Peyer's patch (tissue), 4 donors: ENCODE results near the gene PHF3. TPM values are rescaled to one million over a fixed set of nuclear protein-coding genes. Genes with fewer than 3 reads are reported as not detected.

Experiments used
- DNase-seq, 3 donors: peaks; one replicate each; pipeline ENCODE4 v3.0.0-alpha.2; 2017 to 2019
- H3K27ac ChIP-seq, 4 donors: fragments of 200-600 bp; sonication (generic); one replicate each; pipeline ENCODE4 v1.5.1; 2016 to 2019
- H3K27me3 ChIP-seq, 2 donors: fragments of 200-600 bp; sonication (generic); one replicate each; pipeline ENCODE4 v1.5.1; 2019
- H3K36me3 ChIP-seq, 3 donors: fragments of 200-600 bp; sonication (generic); one replicate each; pipeline ENCODE4 v1.5.1; 2016 to 2019
- H3K4me1 ChIP-seq, 4 donors: fragments of 200-600 bp; sonication (generic); one replicate each; pipeline ENCODE4 v1.5.1; 2016 to 2019
- H3K4me3 ChIP-seq, 4 donors: fragments of 200-600 bp; sonication (generic); 1 replicate in 3 of 4; 2 replicates in 1 of 4; pipeline ENCODE4 v1.5.1; 2016 to 2019; ENCODE audit warnings: mild to moderate bottlenecking in 1 of 4
- H3K9me3 ChIP-seq, 4 donors: fragments of 200-600 bp; sonication (generic); one replicate each; pipeline ENCODE4 v1.5.1; 2016 to 2019; ENCODE audit warnings: mild to moderate bottlenecking in 1 of 4
- POLR2A ChIP-seq, 2 donors: fragments of 450-650 bp; IDR thresholded peaks; one replicate each; pipeline ENCODE4 v1.5.1; 2017; ENCODE audit warnings: antibody characterized with exemption in 2 of 2, mild to moderate bottlenecking in 2 of 2, moderate library complexity in 2 of 2
- total RNA-seq, 4 donors: library from RNA; depleted of rRNA; stranded (reverse); fragments of >200 nt; gene quantifications; one replicate each; pipeline ENCODE4 v1.1.0, GENCODE V29; 2016
- TF ChIP-seq, protein P1 (sequence below), 6 experiments: fragments of 450-650 bp in 4 of 6; fragments of 200-600 bp in 2 of 6; sonication (generic) in 1 of 6; IDR thresholded peaks; one replicate each; pipeline ENCODE4 v1.5.1; 2017 to 2019; ENCODE audit warnings: antibody characterized with exemption in 6 of 6, mild to moderate bottlenecking in 3 of 6, moderate library complexity in 1 of 6

The PHF3 gene
- total RNA-seq, 4 donors from 2014 or later = 62.1 to 150 (median 78.2) TPM

DNA sequence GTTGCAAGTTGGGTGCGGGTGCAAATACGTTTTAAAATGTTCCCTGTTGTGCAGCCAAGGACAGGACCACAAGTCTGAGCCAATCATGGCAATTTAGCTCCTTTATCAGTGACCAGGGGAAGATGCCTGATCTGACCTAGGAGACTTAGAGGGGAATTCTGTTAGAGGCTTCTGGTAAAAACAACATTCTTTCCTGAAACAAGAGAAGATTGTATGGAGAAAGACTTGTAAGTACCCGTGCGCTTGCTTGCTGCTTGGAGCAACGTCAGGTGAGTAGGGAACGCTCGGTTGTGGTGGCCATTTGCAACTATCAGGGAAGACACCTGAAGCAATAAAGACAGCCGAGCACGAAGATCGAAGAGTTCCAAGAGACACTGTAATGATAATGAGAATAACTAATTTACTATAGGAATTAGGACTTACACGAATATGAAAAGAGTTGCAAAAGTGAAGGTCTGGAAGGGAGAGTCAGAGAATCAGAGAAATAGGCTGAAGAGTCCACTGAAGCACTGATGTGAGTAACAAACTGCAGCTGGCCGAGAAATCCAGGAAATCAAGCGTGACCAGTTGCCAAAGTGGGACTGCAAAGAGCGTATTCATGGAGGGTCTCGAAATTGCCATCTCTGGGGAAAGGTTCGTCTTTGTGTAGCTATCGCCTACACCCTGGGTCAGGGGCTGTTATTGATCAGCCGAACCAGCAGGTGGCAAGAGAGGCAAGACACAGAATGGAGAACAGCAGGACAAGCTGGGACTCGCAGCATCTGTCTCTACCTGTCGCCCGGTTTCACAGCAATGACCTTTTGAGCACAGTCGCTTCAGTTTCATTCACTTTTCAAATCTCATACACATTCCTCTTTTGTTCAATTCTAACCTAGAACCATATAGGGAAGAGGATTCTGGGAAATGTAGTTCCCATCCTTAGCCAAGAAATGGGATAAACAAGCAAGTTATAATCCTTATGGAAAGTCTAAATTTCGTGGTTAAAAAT is 37.3 kb upstream of the PHF3 start:
- no peaks in the 10 kb centered on the region for H3K9me3 ChIP-seq
- no peaks in the 10 kb centered on the region for H3K27me3 ChIP-seq
- DNase-seq = peak; percentile 71 to 89 (median 75)
- TF ChIP-seq, protein P1, sequence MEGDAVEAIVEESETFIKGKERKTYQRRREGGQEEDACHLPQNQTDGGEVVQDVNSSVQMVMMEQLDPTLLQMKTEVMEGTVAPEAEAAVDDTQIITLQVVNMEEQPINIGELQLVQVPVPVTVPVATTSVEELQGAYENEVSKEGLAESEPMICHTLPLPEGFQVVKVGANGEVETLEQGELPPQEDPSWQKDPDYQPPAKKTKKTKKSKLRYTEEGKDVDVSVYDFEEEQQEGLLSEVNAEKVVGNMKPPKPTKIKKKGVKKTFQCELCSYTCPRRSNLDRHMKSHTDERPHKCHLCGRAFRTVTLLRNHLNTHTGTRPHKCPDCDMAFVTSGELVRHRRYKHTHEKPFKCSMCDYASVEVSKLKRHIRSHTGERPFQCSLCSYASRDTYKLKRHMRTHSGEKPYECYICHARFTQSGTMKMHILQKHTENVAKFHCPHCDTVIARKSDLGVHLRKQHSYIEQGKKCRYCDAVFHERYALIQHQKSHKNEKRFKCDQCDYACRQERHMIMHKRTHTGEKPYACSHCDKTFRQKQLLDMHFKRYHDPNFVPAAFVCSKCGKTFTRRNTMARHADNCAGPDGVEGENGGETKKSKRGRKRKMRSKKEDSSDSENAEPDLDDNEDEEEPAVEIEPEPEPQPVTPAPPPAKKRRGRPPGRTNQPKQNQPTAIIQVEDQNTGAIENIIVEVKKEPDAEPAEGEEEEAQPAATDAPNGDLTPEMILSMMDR (IDR thresholded peaks at IDR 0.05) = peak; percentile 48 to 95 (median 84)
- no peak for TF ChIP-seq POLR2A (IDR thresholded peaks at IDR 0.05)
- no peak overlapping the region for H3K27ac ChIP-seq
- H3K4me1 ChIP-seq = no peaks in the 10 kb centered on the region
- H3K36me3 ChIP-seq = no peaks in the 10 kb centered on the region
- peak overlapping the region; percentile 20 to 61 (median 48) for H3K4me3 ChIP-seq

DNA sequence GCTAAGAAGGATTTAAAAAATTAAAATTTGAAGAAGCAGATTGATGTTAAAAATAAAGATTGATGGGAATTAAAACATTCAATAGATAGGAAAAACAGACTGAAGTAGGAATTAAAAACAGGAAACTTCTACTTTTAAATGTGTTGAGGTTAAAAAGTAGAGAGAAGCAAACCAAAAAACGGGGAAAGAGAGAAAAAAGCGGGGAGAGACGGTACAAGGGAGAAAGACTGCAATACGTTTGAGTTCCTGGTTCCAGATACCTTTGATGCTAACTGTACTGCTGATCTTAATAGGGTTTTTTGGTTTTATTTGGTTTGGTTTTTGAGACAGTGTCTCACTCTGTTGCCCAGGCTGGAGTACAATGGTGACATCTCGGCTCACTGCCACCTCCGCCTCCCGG is 36.4 kb upstream of the PHF3 start:
- DNase-seq = no peak
- no peak for TF ChIP-seq POLR2A (IDR thresholded peaks at IDR 0.05)
- TF ChIP-seq, protein P1 (IDR thresholded peaks at IDR 0.05) = no peak
- Histone ChIP-seq H3K4me1 (no peaks in the 10 kb centered on the region), H3K27me3 (no peaks in the 10 kb centered on the region), H3K27ac (no peak overlapping the region), H3K36me3 (no peaks in the 10 kb centered on the region), H3K9me3 (no peaks in the 10 kb centered on the region), H3K4me3 (no peak overlapping the region)

DNA sequence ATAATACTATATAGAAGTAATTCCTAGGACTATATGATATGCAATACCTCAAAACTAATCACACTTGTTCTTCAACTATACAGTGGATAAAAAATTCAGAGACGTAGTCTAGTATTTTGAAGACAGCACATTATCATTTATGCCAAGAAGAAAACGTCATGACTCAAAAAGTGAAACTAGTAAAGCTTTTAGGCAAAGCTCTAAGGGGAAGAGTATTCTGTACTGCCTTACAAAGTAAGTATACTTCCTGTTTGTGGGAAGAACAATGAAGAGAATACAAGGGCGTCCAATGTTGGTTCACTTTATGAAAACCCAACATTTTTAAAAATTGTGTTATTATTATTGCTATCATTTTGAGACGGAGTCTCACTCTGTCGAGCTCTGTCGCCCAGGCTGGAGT is 35.5 kb upstream of the PHF3 start:
- Histone ChIP-seq H3K4me3 (no peak overlapping the region), H3K9me3 (no peaks in the 10 kb centered on the region), H3K36me3 (no peaks in the 10 kb centered on the region), H3K27ac (no peak overlapping the region), H3K4me1 (no peaks in the 10 kb centered on the region), H3K27me3 (no peaks in the 10 kb centered on the region)
- no peak for DNase-seq
- TF ChIP-seq, protein P1 (IDR thresholded peaks at IDR 0.05) = no peak
- TF ChIP-seq POLR2A (IDR thresholded peaks at IDR 0.05) = no peak

DNA sequence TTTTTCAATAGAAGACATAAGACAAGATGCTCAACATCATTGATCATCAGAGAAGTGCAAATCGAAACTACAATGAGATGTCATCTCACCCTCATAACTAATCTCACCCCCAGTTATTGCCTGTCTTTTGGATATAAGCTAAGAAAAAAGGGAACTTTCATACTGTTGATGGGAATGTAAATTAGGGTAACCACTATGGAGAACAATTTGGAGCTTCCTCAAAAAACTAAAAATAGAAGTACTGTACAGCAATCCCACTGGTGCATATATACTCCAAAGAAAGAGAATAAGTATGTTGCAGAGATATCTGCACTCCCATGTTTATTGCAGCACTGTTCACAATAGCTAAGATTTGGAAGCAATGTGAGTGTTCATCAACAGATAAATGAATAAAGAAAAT is 26.4 kb upstream of the PHF3 start:
- TF ChIP-seq, protein P1 (IDR thresholded peaks at IDR 0.05) = no peak
- TF ChIP-seq POLR2A (IDR thresholded peaks at IDR 0.05) = no peak
- no peaks in the 10 kb centered on the region for H3K9me3 ChIP-seq
- H3K27ac ChIP-seq = no peak overlapping the region
- H3K36me3 ChIP-seq = no peaks in the 10 kb centered on the region
- H3K4me3 ChIP-seq = no peak overlapping the region
- no peaks in the 10 kb centered on the region for H3K27me3 ChIP-seq
- no peaks in the 10 kb centered on the region for H3K4me1 ChIP-seq
- DNase-seq = no peak

- Histone ChIP-seq H3K4me3 (no peak overlapping the region), H3K4me1 (no peaks in the 10 kb centered on the region), H3K27ac (no peak overlapping the region), H3K27me3 (no peaks in the 10 kb centered on the region), H3K9me3 (no peaks in the 10 kb centered on the region), H3K36me3 (no peaks in the 10 kb centered on the region)
- DNase-seq = no peak
- TF ChIP-seq, protein P1 (IDR thresholded peaks at IDR 0.05) = no peak
- TF ChIP-seq POLR2A (IDR thresholded peaks at IDR 0.05) = no peak
These were observed 24.7 kb upstream of the PHF3 start for GRCh38 chr6:63610944-63611343.
